Activated effector memory CD4-positive, alpha-beta T cell treated with anti-CD3 and anti-CD28 coated beads, Interleukin-2, amount 50 U/mL, for 16 hours (primary cell): ENCODE results near the gene LINC00305.

Source experiments
- DNase-seq: peaks from one replicate; pipeline ENCODE4 v3.0.0-alpha.2; 2020

Gene LINC00305

GRCh38 chr18:64148988-64149387 lies at the start of gene LINC00305:
TSS of gene LINC00305 (minus strand) at chr18:64149088.
- no peak for DNase-seq

- no peak for DNase-seq
These were observed 42.2 kb upstream of the LINC00305 start for GRCh38 chr18:64191069-64191468.

- no peak for DNase-seq
These were observed 37.1 kb upstream of the LINC00305 start for GRCh38 chr18:64185987-64186386.

GRCh38 chr18:64183665-64184064 lies 34.8 kb upstream of the LINC00305 start:
- no peak for DNase-seq

- DNase-seq: no peak
These were observed 31.7 kb upstream of the LINC00305 start for GRCh38 chr18:64180617-64181016.

GRCh38 chr18:64180171-64180570 lies 31.3 kb upstream of the LINC00305 start:
- no peak for DNase-seq

GRCh38 chr18:64179556-64180080 lies 30.7 kb upstream of the LINC00305 start:
- DNase-seq: no peak

GRCh38 chr18:64178860-64179259 lies 30.0 kb upstream of the LINC00305 start:
- no peak for DNase-seq

- no peak for DNase-seq
These were observed 26.5 kb upstream of the LINC00305 start for GRCh38 chr18:64175432-64175831.

- no peak for DNase-seq
These were observed 22.7 kb upstream of the LINC00305 start for GRCh38 chr18:64171576-64171975.

- DNase-seq: no peak
These were observed 18.6 kb upstream of the LINC00305 start for GRCh38 chr18:64167408-64167925.

- no peak for DNase-seq
These were observed 17.0 kb upstream of the LINC00305 start for GRCh38 chr18:64165906-64166305.

- no peak for DNase-seq
These were observed 16.0 kb upstream of the LINC00305 start for GRCh38 chr18:64164883-64165282.

GRCh38 chr18:64149916-64150438 lies 1.1 kb upstream of the LINC00305 start:
- no peak for DNase-seq

- no peak for DNase-seq
These were observed 6.0 kb downstream of the LINC00305 start for GRCh38 chr18:64142904-64143303.

GRCh38 chr18:64137914-64138313 lies 11.0 kb downstream of the LINC00305 start:
- no peak for DNase-seq

GRCh38 chr18:64134044-64134747 lies 14.7 kb downstream of the LINC00305 start:
- DNase-seq: no peak

GRCh38 chr18:64132871-64133270 lies 16.0 kb downstream of the LINC00305 start:
- DNase-seq: no peak

GRCh38 chr18:64131314-64131713 lies 17.6 kb downstream of the LINC00305 start:
- DNase-seq: no peak

GRCh38 chr18:64127172-64127571 lies 21.7 kb downstream of the LINC00305 start:
- DNase-seq: no peak

GRCh38 chr18:64119916-64120315 lies 29.0 kb downstream of the LINC00305 start:
- DNase-seq: no peak

GRCh38 chr18:64118406-64118805 lies 30.5 kb downstream of the LINC00305 start:
- no peak for DNase-seq

- DNase-seq: no peak
These were observed 32.2 kb downstream of the LINC00305 start for GRCh38 chr18:64116571-64117175.

GRCh38 chr18:64115881-64116280 lies 33.0 kb downstream of the LINC00305 start:
- no peak for DNase-seq
